Keratinocyte (primary cell): ENCODE measurements around the gene LAPTM5. TPM values are rescaled to one million over a fixed set of nuclear protein-coding genes. Genes with fewer than 3 reads are reported as not detected.

Experiments used
- DNase-seq: peaks from one replicate; pipeline ENCODE4 v3.0.0-alpha.2; 2011; ENCODE audit warnings: low read depth, missing footprints, low spot score
- FAIRE-seq: peaks from 2 replicates; lab custom pipeline; 2011; peaks lifted over from hg19 to GRCh38; lab: Jason Lieb, UNC
- H2AFZ ChIP-seq: 2 replicates; pipeline ENCODE4 v1.6.0; 2012; ENCODE audit warnings: low read length, control low read depth, inconsistent platforms; ENCODE audit not compliant: control insufficient read depth
- H3K27ac ChIP-seq: 2 replicates; pipeline ENCODE4 v1.5.1; 2011; ENCODE audit warnings: low read length; ENCODE audit not compliant: control insufficient read depth, insufficient read depth
- H3K27me3 ChIP-seq: 3 replicates; pipeline ENCODE4 v1.6.0; 2011; ENCODE audit warnings: low read length; ENCODE audit not compliant: control insufficient read depth, insufficient read depth; ENCODE audit errors: extremely low read depth
- H3K36me3 ChIP-seq, 2 experiments: 2 replicates in 1 of 2; 3 replicates in 1 of 2; pipeline ENCODE4 v1.5.1; 2011; ENCODE audit warnings: low read length in 2 of 2, mild to moderate bottlenecking in 1 of 2; ENCODE audit not compliant: control insufficient read depth in 2 of 2, insufficient read depth in 2 of 2; ENCODE audit errors: extremely low read depth in 1 of 2
- H3K4me1 ChIP-seq: 3 replicates; pipeline ENCODE4 v1.5.1; 2011; ENCODE audit warnings: low read length; ENCODE audit not compliant: control insufficient read depth, insufficient read depth; ENCODE audit errors: extremely low read depth
- H3K4me2 ChIP-seq: 3 replicates; pipeline ENCODE4 v1.6.0; 2011; ENCODE audit warnings: low read depth, low read length; ENCODE audit not compliant: control insufficient read depth, insufficient read depth; ENCODE audit errors: extremely low read depth
- H3K4me3 ChIP-seq, 3 experiments: fragments of 200-600 bp in 1 of 3; sonication (generic) in 1 of 3; 2 replicates in 2 of 3; 3 replicates in 1 of 3; pipeline ENCODE4 v1.5.1; 2011 to 2016; ENCODE audit warnings: low read length in 3 of 3, mild to moderate bottlenecking in 3 of 3, control low read depth in 2 of 3, inconsistent platforms in 1 of 3, low read depth in 1 of 3, mixed read lengths in 1 of 3, mixed run types in 1 of 3, moderate library complexity in 1 of 3; ENCODE audit not compliant: control insufficient read depth in 2 of 3, insufficient read depth in 2 of 3; ENCODE audit errors: extremely low read depth in 1 of 3
- H3K79me2 ChIP-seq: 2 replicates; pipeline ENCODE4 v1.6.0; 2012; ENCODE audit warnings: low read length; ENCODE audit not compliant: control insufficient read depth, insufficient read depth
- H3K9ac ChIP-seq: 3 replicates; pipeline ENCODE4 v1.6.0; 2011; ENCODE audit warnings: low read length; ENCODE audit not compliant: control insufficient read depth, insufficient read depth; ENCODE audit errors: extremely low read depth
- H3K9me1 ChIP-seq: 3 replicates; pipeline ENCODE4 v1.6.0; 2011; ENCODE audit warnings: low read length; ENCODE audit not compliant: control insufficient read depth, insufficient read depth; ENCODE audit errors: extremely low read depth
- H3K9me3 ChIP-seq: 2 replicates; pipeline ENCODE4 v1.5.1; 2012; ENCODE audit warnings: low read depth, low read length; ENCODE audit not compliant: control insufficient read depth
- H4K20me1 ChIP-seq: 3 replicates; pipeline ENCODE4 v1.6.0; 2011; ENCODE audit warnings: low read length; ENCODE audit not compliant: control insufficient read depth, insufficient read depth; ENCODE audit errors: extremely low read depth
- EZH2 ChIP-seq: IDR thresholded peaks from one replicate; pipeline ENCODE4 v1.6.1; 2012; ENCODE audit warnings: inconsistent platforms, mild to moderate bottlenecking, low read length, moderate library complexity
- dilution Hi-C: fragments of 300-500 bp; cut with MboI; formaldehyde crosslinking; loops from one replicate; pipeline ENCODE4 v1.7.0; 2020; ENCODE audit warnings: low sequenced_read_pairs; ENCODE audit not compliant: extremely low pct_ligation_motif_present
- polyA plus RNA-seq, 5 experiments: library from polyadenylated mRNA; depleted of rRNA in 3 of 5; stranded (reverse) in 3 of 5; stranded (forward) in 1 of 5; unstranded in 1 of 5; fragments of >200 nt; gene quantifications; 1 replicate in 1 of 5; 2 replicates in 3 of 5; 3 replicates in 1 of 5; pipeline versions ENCODE4 v1.2.1 to v1.2.3, GENCODE V29; 2011 to 2012; ENCODE audit warnings: missing spikeins in 2 of 5, low read depth in 1 of 5, low replicate concordance in 1 of 5
- TF ChIP-seq, protein P1 (sequence below), 3 experiments: IDR thresholded peaks in 1 of 3; conservative IDR thresholded peaks in 1 of 3; optimal IDR thresholded peaks in 1 of 3; 2 replicates in 2 of 3; 3 replicates in 1 of 3; pipeline versions ENCODE3 to v1.5.1; 2011; ENCODE audit warnings: low read length in 3 of 3, mild to moderate bottlenecking in 3 of 3, moderate library complexity in 2 of 3, control low read depth in 1 of 3, inconsistent platforms in 1 of 3; ENCODE audit not compliant: insufficient read depth in 2 of 3; ENCODE audit errors: extremely low read depth in 1 of 3

The LAPTM5 gene
- polyA plus RNA-seq, 1 donor (not counting 4 experiments of a cell fraction or from before 2014, with no cell fraction given): 0.18 TPM

DNA sequence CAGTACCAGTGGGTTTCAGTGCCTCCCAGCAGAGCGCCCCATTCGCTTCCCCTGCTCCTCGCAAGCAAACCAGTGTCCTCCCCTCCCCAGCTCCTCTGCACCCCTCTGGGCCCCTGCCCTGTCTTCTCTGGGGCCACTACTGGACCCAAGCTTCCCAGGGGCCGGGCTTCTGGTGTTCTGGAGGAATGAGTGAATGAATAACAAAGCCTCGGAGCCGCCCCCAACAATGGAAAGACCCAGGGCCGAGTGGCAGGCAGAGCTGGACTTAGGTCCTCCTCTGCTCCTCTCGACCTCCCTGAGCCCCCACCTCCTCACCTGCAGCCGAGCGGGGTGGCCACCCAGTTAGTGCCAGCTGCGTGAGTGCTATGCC, 71.8 kb downstream of the LAPTM5 start:
- TF ChIP-seq, protein P1, sequence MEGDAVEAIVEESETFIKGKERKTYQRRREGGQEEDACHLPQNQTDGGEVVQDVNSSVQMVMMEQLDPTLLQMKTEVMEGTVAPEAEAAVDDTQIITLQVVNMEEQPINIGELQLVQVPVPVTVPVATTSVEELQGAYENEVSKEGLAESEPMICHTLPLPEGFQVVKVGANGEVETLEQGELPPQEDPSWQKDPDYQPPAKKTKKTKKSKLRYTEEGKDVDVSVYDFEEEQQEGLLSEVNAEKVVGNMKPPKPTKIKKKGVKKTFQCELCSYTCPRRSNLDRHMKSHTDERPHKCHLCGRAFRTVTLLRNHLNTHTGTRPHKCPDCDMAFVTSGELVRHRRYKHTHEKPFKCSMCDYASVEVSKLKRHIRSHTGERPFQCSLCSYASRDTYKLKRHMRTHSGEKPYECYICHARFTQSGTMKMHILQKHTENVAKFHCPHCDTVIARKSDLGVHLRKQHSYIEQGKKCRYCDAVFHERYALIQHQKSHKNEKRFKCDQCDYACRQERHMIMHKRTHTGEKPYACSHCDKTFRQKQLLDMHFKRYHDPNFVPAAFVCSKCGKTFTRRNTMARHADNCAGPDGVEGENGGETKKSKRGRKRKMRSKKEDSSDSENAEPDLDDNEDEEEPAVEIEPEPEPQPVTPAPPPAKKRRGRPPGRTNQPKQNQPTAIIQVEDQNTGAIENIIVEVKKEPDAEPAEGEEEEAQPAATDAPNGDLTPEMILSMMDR (optimal IDR thresholded peaks at IDR 0.05 in 1 of 3, IDR thresholded peaks at IDR 0.05 in 1 of 3, conservative IDR thresholded peaks at IDR 0.05 in 1 of 3; ENCODE audit: extremely low read depth in 1 of 3, insufficient read depth in 2 of 3, low read length in 3 of 3): no peak
- no peak for TF ChIP-seq EZH2
- FAIRE-seq: no peak
- Histone ChIP-seq H3K9me3 (no peaks in the 10 kb centered on the region), H3K4me1 (peaks cover 14% of the 10 kb centered on the region), H2AFZ (no peak overlapping the region), H3K9ac (no peak overlapping the region), H3K4me3 (no peak overlapping the region), H3K36me3 (no peaks in the 10 kb centered on the region), H3K79me2 (no peaks in the 10 kb centered on the region), H4K20me1 (no peaks in the 10 kb centered on the region), H3K9me1 (no peaks in the 10 kb centered on the region), H3K4me2 (no peak overlapping the region), H3K27me3 (peaks cover 7% of the 10 kb centered on the region), H3K27ac (no peak overlapping the region)
- dilution Hi-C loops: no loop called here
- no peak for DNase-seq

DNA sequence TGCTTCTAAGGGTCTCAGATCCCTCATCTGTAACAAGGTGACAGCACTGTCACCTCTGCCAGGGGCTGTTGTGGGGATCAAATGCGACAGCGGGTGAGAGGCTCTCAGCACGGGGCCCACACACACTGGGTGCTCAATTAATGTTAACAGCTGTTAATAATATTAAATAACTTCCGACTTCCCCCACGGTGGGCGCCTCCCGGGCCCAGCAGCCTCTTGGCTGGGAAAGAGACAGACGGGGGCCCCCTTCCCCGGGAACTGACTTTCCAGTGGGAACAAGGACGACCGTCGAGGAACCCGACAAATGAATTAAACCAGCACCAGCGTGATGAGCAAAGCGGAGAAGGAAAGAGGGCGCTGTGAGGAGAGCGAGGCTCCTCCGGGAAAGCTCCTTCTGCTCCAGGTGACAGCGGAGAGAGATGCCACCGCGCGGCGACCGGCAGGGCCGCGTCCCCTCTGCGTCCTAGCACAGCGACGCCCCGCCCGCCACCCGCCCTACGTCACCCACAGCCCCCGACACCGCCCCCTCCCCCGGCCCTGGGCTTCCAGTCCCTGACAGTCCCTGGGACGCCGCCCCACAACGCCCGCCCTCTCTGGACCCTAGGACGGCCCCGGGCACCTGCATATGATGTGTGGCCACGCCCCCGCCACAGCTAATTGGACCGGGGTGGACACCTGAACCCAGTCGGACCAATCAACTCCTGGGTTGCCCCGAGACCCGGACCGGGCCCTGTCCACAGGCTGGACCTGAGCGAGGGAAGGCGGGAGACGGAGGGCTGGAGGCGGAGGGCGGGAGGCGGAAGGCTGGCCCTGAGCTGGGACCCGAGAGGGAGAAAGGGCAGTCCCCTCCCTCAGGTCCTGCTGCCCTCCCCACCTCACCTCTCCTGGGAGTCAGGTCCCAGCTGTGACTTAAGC, 72.4 kb downstream of the LAPTM5 start:
- Histone ChIP-seq H2AFZ (no peak overlapping the region), H3K9me1 (no peaks in the 10 kb centered on the region), H3K9ac (no peak overlapping the region), H3K36me3 (no peaks in the 10 kb centered on the region), H4K20me1 (no peaks in the 10 kb centered on the region), H3K27ac (no peak overlapping the region), H3K79me2 (no peaks in the 10 kb centered on the region), H3K27me3 (peaks cover 7% of the 10 kb centered on the region), H3K4me3 (no peak overlapping the region), H3K4me2 (no peak overlapping the region), H3K9me3 (no peaks in the 10 kb centered on the region), H3K4me1 (peaks cover 8% of the 10 kb centered on the region)
- dilution Hi-C loops: no loop called here
- TF ChIP-seq, protein P1 (optimal IDR thresholded peaks at IDR 0.05 in 1 of 3, IDR thresholded peaks at IDR 0.05 in 1 of 3, conservative IDR thresholded peaks at IDR 0.05 in 1 of 3; ENCODE audit: extremely low read depth in 1 of 3, insufficient read depth in 2 of 3, low read length in 3 of 3): peak in 1 of 3 experiments; percentile 27
- TF ChIP-seq EZH2: peak; percentile 23
- FAIRE-seq (no peak), DNase-seq (no peak)
